ENCODE results near the gene CCDC9. TPM values are rescaled to one million over a fixed set of nuclear protein-coding genes. Genes with fewer than 3 reads are reported as not detected.

CCDC9 gene
- total and polyA plus RNA-seq, 2 of the 13 experiments (the other 11 are each of a cell fraction or from before 2014, with no cell fraction given), result 2.9 to 6.3 TPM

DNA sequence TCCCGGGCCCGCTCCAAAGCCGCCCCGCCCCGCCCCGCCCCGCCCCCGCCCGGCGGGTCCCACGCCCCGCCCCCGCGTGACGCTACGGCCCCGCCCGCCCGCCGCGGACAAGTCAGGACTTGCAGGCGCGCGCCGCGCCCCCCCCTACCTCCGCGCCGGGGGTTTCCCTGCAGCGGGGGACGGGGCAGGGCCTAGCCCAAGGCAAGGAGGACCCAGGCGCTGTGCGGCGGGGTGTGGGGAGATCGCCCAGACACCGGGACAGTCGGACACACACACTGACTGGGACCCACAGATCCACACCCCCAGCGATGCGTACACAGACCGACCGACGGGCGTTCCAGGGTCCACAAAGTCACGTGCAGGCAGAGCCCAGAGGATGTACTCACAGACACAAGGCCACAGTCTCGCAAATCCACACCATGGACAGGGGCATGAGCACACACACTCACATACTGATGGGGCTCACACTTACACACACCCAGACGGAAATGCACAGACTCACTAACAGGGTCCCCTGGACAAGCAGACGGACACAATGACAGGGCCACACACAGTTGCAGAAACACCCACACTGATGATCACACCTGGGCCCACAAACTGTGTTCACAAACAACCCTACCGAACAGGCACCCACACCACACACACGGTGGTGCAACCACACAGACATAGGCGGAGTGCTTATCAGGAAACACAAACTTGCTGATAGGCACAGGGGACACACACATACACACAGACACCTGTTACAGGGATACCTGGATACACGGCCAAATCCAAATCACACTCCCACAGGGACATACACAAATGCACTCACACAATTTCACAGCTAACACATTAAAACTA lies 24.9 kb upstream of the CCDC9 start (continued):
- no peak for TF ChIP-seq RARG (CRISPR knock-in tag; IDR thresholded peaks at IDR 0.05; ENCODE audit: low read depth)
- peak; percentile 99 for TF ChIP-seq TP53 (CRISPR knock-in tag; conservative IDR thresholded peaks at IDR 0.05)
- no peak for TF ChIP-seq ARNT (IDR thresholded peaks at IDR 0.05)
- TF ChIP-seq ZNF225 (CRISPR knock-in tag; IDR thresholded peaks at IDR 0.05), result no peak
- peak; percentile 27 for TF ChIP-seq HNRNPLL (IDR thresholded peaks at IDR 0.05; ENCODE audit: low read depth, low read length, poor library complexity, severe bottlenecking)
- TF ChIP-seq ZNF841 (CRISPR knock-in tag; IDR thresholded peaks at IDR 0.05; ENCODE audit: borderline replicate concordance), result no peak
- TF ChIP-seq IKZF4 (CRISPR knock-in tag; IDR thresholded peaks at IDR 0.05; ENCODE audit: borderline replicate concordance, low read depth, not compliant biosample characterization), result peak; percentile 69
- no peak; the same call in 1 of the 2 replicates for TF ChIP-seq JDP2 (CRISPR knock-in tag; IDR thresholded peaks at IDR 0.05; ENCODE audit: borderline replicate concordance)
- peak; percentile 50; the same call in 1 of the 2 replicates for TF ChIP-seq NCOR1 (IDR thresholded peaks at IDR 0.05; ENCODE audit: borderline replicate concordance, low read length)
- TF ChIP-seq FIP1L1 (IDR thresholded peaks at IDR 0.05; ENCODE audit: borderline replicate concordance, insufficient read depth, low read depth, low read length), result no peak
- TF ChIP-seq ZNF329 (CRISPR knock-in tag; IDR thresholded peaks at IDR 0.05; ENCODE audit: low read depth), result no peak
- peak; percentile 66; the same call in 1 of the 2 replicates for TF ChIP-seq ZNF777 (CRISPR knock-in tag; IDR thresholded peaks at IDR 0.05)
- TF ChIP-seq ZNF720 (CRISPR knock-in tag; IDR thresholded peaks at IDR 0.05), result no peak
- TF ChIP-seq RBAK (CRISPR knock-in tag; IDR thresholded peaks at IDR 0.05), result no peak
- no peak for TF ChIP-seq HNRNPH1 (optimal IDR thresholded peaks at IDR 0.05; ENCODE audit: low read depth, low read length)
- peak; percentile 83 for TF ChIP-seq ADNP (CRISPR knock-in tag; IDR thresholded peaks at IDR 0.05)
- peak; percentile 68; the same call in 1 of the 2 replicates for TF ChIP-seq ZBTB38 (CRISPR knock-in tag; IDR thresholded peaks at IDR 0.05)
- 0 out of 2 replicates have a peak, but pooled peaks have one; percentile 21 for TF ChIP-seq ZNF564 (CRISPR knock-in tag; IDR thresholded peaks at IDR 0.05)
- no peak for TF ChIP-seq TOPORS (CRISPR knock-in tag; IDR thresholded peaks at IDR 0.05)
- TF ChIP-seq TEAD3 (CRISPR knock-in tag; optimal IDR thresholded peaks at IDR 0.05; ENCODE audit: borderline replicate concordance), result peak; percentile 74
- peak; percentile 83 for TF ChIP-seq MED1 (CRISPR knock-in tag; IDR thresholded peaks at IDR 0.05)
- TF ChIP-seq, protein P1, sequence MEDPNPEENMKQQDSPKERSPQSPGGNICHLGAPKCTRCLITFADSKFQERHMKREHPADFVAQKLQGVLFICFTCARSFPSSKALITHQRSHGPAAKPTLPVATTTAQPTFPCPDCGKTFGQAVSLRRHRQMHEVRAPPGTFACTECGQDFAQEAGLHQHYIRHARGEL (CRISPR knock-in tag; IDR thresholded peaks at IDR 0.05), result peak; percentile 45; the same call in 1 of the 2 replicates
- peak; percentile 83; the same call in 1 of the 2 replicates for TF ChIP-seq ZNF749 (CRISPR knock-in tag; IDR thresholded peaks at IDR 0.05; ENCODE audit: borderline replicate concordance)
- no peak for TF ChIP-seq SRSF4 (IDR thresholded peaks at IDR 0.05; ENCODE audit: low read depth, low read length, poor library complexity, severe bottlenecking)
- TF ChIP-seq, protein P2, sequence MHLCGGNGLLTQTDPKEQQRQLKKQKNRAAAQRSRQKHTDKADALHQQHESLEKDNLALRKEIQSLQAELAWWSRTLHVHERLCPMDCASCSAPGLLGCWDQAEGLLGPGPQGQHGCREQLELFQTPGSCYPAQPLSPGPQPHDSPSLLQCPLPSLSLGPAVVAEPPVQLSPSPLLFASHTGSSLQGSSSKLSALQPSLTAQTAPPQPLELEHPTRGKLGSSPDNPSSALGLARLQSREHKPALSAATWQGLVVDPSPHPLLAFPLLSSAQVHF (CRISPR knock-in tag; IDR thresholded peaks at IDR 0.05), result peak; percentile 90; the same call in 1 of the 2 replicates
- 0 out of 2 replicates have a peak, but pooled peaks have one; percentile 53 for TF ChIP-seq ZBTB20 (CRISPR knock-in tag; IDR thresholded peaks at IDR 0.05; ENCODE audit: borderline replicate concordance, low read depth)
- no peak for TF ChIP-seq TBL1XR1 (IDR thresholded peaks at IDR 0.05; ENCODE audit: borderline replicate concordance, low read length, partially characterized antibody)
- TF ChIP-seq JUNB (CRISPR knock-in tag; IDR thresholded peaks at IDR 0.05; ENCODE audit: borderline replicate concordance), result peak; percentile 65
- TF ChIP-seq RBM22 (optimal IDR thresholded peaks at IDR 0.05; ENCODE audit: low read length), result no peak
- peak; percentile 12; the same call in 1 of the 2 replicates for TF ChIP-seq HHEX (CRISPR knock-in tag; IDR thresholded peaks at IDR 0.05)
- peak; percentile 89; the same call in 1 of the 2 replicates for TF ChIP-seq ZNF160 (CRISPR knock-in tag; IDR thresholded peaks at IDR 0.05)
